Small intestine (tissue), 7 donors: ENCODE measurements around the gene ZCCHC14. TPM values are rescaled to one million over a fixed set of nuclear protein-coding genes. Genes with fewer than 3 reads are reported as not detected.

ENCODE experiments used
- DNase-seq, 2 donors: peaks; one replicate each; pipeline versions ENCODE4 v3.0.0 to v3.0.0-alpha.2; 2013
- FAIRE-seq: peaks from 2 replicates; lab custom pipeline; 2012; peaks lifted over from hg19 to GRCh38; lab: Jason Lieb, UNC
- H3K27ac ChIP-seq, 3 donors: one replicate each; pipeline ENCODE4 v1.5.1; 2013; ENCODE audit warnings: low read length in 2 of 3, mild to moderate bottlenecking in 2 of 3, control low read depth in 1 of 3, inconsistent platforms in 1 of 3, low read depth in 1 of 3, moderate library complexity in 1 of 3
- H3K27me3 ChIP-seq, 3 donors: one replicate each; pipeline ENCODE4 v1.6.1; 2013; ENCODE audit warnings: low read length in 3 of 3, inconsistent platforms in 1 of 3; ENCODE audit not compliant: control insufficient read depth in 3 of 3, insufficient read depth in 3 of 3
- H3K36me3 ChIP-seq, 3 donors: one replicate each; pipeline ENCODE4 v1.6.1; 2013; ENCODE audit warnings: low read length in 3 of 3, inconsistent platforms in 1 of 3, low read depth in 1 of 3, mild to moderate bottlenecking in 1 of 3, moderate library complexity in 1 of 3; ENCODE audit not compliant: control insufficient read depth in 3 of 3, insufficient read depth in 2 of 3
- H3K4me1 ChIP-seq, 3 donors: one replicate each; pipeline ENCODE4 v1.6.1; 2013; ENCODE audit warnings: low read length in 2 of 3, inconsistent platforms in 1 of 3, low read depth in 1 of 3, mild to moderate bottlenecking in 1 of 3, moderate library complexity in 1 of 3; ENCODE audit not compliant: control insufficient read depth in 3 of 3, insufficient read depth in 2 of 3
- H3K4me3 ChIP-seq, 3 donors: one replicate each; pipeline ENCODE4 v1.5.1; 2013; ENCODE audit warnings: low read length in 3 of 3, control low read depth in 1 of 3, inconsistent platforms in 1 of 3, low read depth in 1 of 3, mild to moderate bottlenecking in 1 of 3, moderate library complexity in 1 of 3
- H3K9me3 ChIP-seq, 2 donors: one replicate each; pipeline ENCODE4 v1.6.1; 2013; ENCODE audit warnings: low read depth in 1 of 2, low read length in 1 of 2; ENCODE audit not compliant: control insufficient read depth in 2 of 2, insufficient read depth in 1 of 2
- WGBS, 3 donors: extraction: QIAGEN DNeasy Blood & Tissue Kit; methylation state at CpG; one replicate each; pipeline ENCODE4 v1.1.7; 2013; 5-methylcytosine and 5-hydroxymethylcytosine counted together
- polyA plus RNA-seq, 4 donors: library from polyadenylated mRNA; stranded (reverse) in 3 of 4; unstranded in 1 of 4; fragments of 200-250 nt in 3 of 4; fragments of 120-200 nt in 1 of 4; gene quantifications; one replicate each; pipeline versions ENCODE4 v1.2.1 to v1.2.3, GENCODE V29; 2013
- donor health status: healthy with polysubstance abuse.
- donor health status: control.
- donor health status: control.
- donor health status: Bipolar disorder and iron deficiency.
- donor health status: healthy.

The ZCCHC14 gene
- polyA plus RNA-seq, 4 donors: 9.2 to 42.8 (median 13.1) TPM

- 91 to 92% (median 92%) methylated on average over 7 of the region's 7 CpGs for WGBS, 3 donors
- Histone ChIP-seq H3K27ac (no peak overlapping the region), H3K4me1 (no peaks in the 10 kb centered on the region), H3K9me3 (peaks cover 0 to 16% of the 10 kb centered on the region in 2 donors), H3K27me3 (no peaks in the 10 kb centered on the region), H3K4me3 (no peak overlapping the region), H3K36me3 (peaks cover 0 to 54% (median 13%) of the 10 kb centered on the region in 3 donors)
- FAIRE-seq (no peak), DNase-seq (no peak)
Measured at GRCh38 chr16:87445486-87445885, 47.3 kb downstream of the ZCCHC14 start.

- peaks cover 0 to 16% of the 10 kb centered on the region in 2 donors for H3K9me3 ChIP-seq
- no peak overlapping the region for H3K27ac ChIP-seq
- WGBS, 3 donors: 88 to 94% (median 93%) methylated on average over 3 of the region's 3 CpGs
- H3K27me3 ChIP-seq: no peaks in the 10 kb centered on the region
- H3K36me3 ChIP-seq: peaks cover 0 to 49% (median 13%) of the 10 kb centered on the region in 3 donors
- H3K4me3 ChIP-seq: no peak overlapping the region
- DNase-seq (no peak), FAIRE-seq (no peak)
- no peaks in the 10 kb centered on the region for H3K4me1 ChIP-seq
Measured at GRCh38 chr16:87443964-87444363, 48.9 kb downstream of the ZCCHC14 start.

- Histone ChIP-seq H3K36me3 (peaks cover 0 to 45% (median 11%) of the 10 kb centered on the region in 3 donors), H3K27ac (no peak overlapping the region), H3K4me3 (no peak overlapping the region), H3K27me3 (no peaks in the 10 kb centered on the region), H3K9me3 (peaks cover 0 to 16% of the 10 kb centered on the region in 2 donors), H3K4me1 (peaks cover 0 to 3% (median 0%) of the 10 kb centered on the region in 3 donors)
- FAIRE-seq (no peak), DNase-seq (no peak)
- 94 to 98% (median 96%) methylated on average over 8 of the region's 8 CpGs for WGBS, 3 donors
Measured at GRCh38 chr16:87443016-87443415, 49.8 kb downstream of the ZCCHC14 start.

- FAIRE-seq: no peak
- 81 to 88% (median 88%) methylated on average over 4 of the region's 4 CpGs for WGBS, 3 donors
Measured at GRCh38 chr16:87442581-87442966, 50.2 kb downstream of the ZCCHC14 start.

GRCh38 chr16:87441886-87442580 lies 50.8 kb downstream of the ZCCHC14 start:
- Histone ChIP-seq H3K27ac (no peak overlapping the region), H3K4me3 (no peak overlapping the region), H3K36me3 (peaks cover 0 to 51% (median 5%) of the 10 kb centered on the region in 3 donors), H3K27me3 (no peaks in the 10 kb centered on the region), H3K9me3 (peaks cover 0 to 16% of the 10 kb centered on the region in 2 donors), H3K4me1 (peaks cover 0 to 3% (median 0%) of the 10 kb centered on the region in 3 donors)
- FAIRE-seq (no peak), DNase-seq (no peak)
- 94 to 95% (median 94%) methylated on average over 12 of the region's 12 CpGs for WGBS, 3 donors

More at GRCh38 chr16:87442581-87442966, 50.2 kb downstream of the ZCCHC14 start:
- Histone ChIP-seq H3K27me3 (no peaks in the 10 kb centered on the region), H3K27ac (no peak overlapping the region), H3K4me1 (peaks cover 0 to 3% (median 0%) of the 10 kb centered on the region in 3 donors), H3K36me3 (peaks cover 0 to 49% (median 9%) of the 10 kb centered on the region in 3 donors), H3K4me3 (no peak overlapping the region), H3K9me3 (peaks cover 0 to 16% of the 10 kb centered on the region in 2 donors)
- DNase-seq: no peak

GRCh38 chr16:87439926-87440325 lies 52.9 kb downstream of the ZCCHC14 start:
- H3K4me3 ChIP-seq: no peak overlapping the region
- peak in 1 of 2 donors; percentile 37 for DNase-seq
- peaks cover 0 to 3% (median 0%) of the 10 kb centered on the region in 3 donors for H3K4me1 ChIP-seq
- H3K36me3 ChIP-seq: peaks cover 0 to 49% (median 4%) of the 10 kb centered on the region in 3 donors
- no peaks in the 10 kb centered on the region for H3K27me3 ChIP-seq
- no peak for FAIRE-seq
- H3K9me3 ChIP-seq: peaks cover 0 to 16% of the 10 kb centered on the region in 2 donors
- WGBS, 3 donors: 49 to 74% (median 59%) methylated on average over 10 of the region's 10 CpGs
- H3K27ac ChIP-seq: no peak overlapping the region

GRCh38 chr16:87438611-87438985 lies 54.2 kb downstream of the ZCCHC14 start:
- H3K36me3 ChIP-seq: peaks cover 0 to 56% (median 3%) of the 10 kb centered on the region in 3 donors
- H3K27ac ChIP-seq: no peak overlapping the region
- peaks cover 0 to 4% of the 10 kb centered on the region in 2 donors for H3K9me3 ChIP-seq
- H3K4me1 ChIP-seq: peaks cover 0 to 3% (median 0%) of the 10 kb centered on the region in 3 donors
- no peaks in the 10 kb centered on the region for H3K27me3 ChIP-seq
- FAIRE-seq: no peak
- no peak for DNase-seq
- WGBS, 3 donors: 81 to 86% (median 83%) methylated on average over 9 of the region's 9 CpGs
- no peak overlapping the region for H3K4me3 ChIP-seq

GRCh38 chr16:87437911-87438610 lies 54.8 kb downstream of the ZCCHC14 start:
- no peak overlapping the region for H3K27ac ChIP-seq
- no peak overlapping the region for H3K4me3 ChIP-seq
- DNase-seq (no peak), FAIRE-seq (no peak)
- 92 to 93% (median 92%) methylated on average over 17 of the region's 17 CpGs for WGBS, 3 donors
- H3K27me3 ChIP-seq: no peaks in the 10 kb centered on the region
- H3K9me3 ChIP-seq: no peaks in the 10 kb centered on the region
- peaks cover 0 to 55% (median under 1%) of the 10 kb centered on the region in 3 donors for H3K36me3 ChIP-seq
- peaks cover 0 to 3% (median 0%) of the 10 kb centered on the region in 3 donors for H3K4me1 ChIP-seq
